Loucy (cell line): Measurements from ENCODE around the gene RHEX.
A peak's percentile ranks its signal among the peaks of the same experiment; 100 is the strongest.

Source experiments
- H2AFZ ChIP-seq: fragments of 200-600 bp; sonication (generic); 2 replicates; pipeline ENCODE4 v1.6.0; 2016; ENCODE audit warnings: antibody characterized with exemption, mild to moderate bottlenecking, low read length, moderate library complexity
- H3F3A ChIP-seq: fragments of 200-600 bp; 2 replicates; pipeline ENCODE4 v1.6.0; 2016; ENCODE audit warnings: antibody characterized with exemption, low read depth, mild to moderate bottlenecking
- H3K27me3 ChIP-seq: fragments of 200-600 bp; sonication (generic); 2 replicates; pipeline ENCODE4 v1.6.1; 2014; ENCODE audit warnings: low read length, mild to moderate bottlenecking; ENCODE audit not compliant: insufficient read depth, poor library complexity, severe bottlenecking
- H3K36me3 ChIP-seq: fragments of 200-600 bp; sonication (generic); 2 replicates; pipeline ENCODE4 v1.6.1; 2016; ENCODE audit warnings: low read length; ENCODE audit not compliant: insufficient read depth
- H3K4me1 ChIP-seq: fragments of 200-600 bp; sonication (generic); 2 replicates; pipeline ENCODE4 v1.5.1; 2014; ENCODE audit warnings: low read length, mild to moderate bottlenecking; ENCODE audit not compliant: insufficient read depth, poor library complexity, severe bottlenecking
- H3K4me2 ChIP-seq: fragments of 200-600 bp; sonication (generic); 2 replicates; pipeline ENCODE4 v1.6.0; 2014; ENCODE audit warnings: antibody characterized with exemption, low read length, low read depth, mild to moderate bottlenecking; ENCODE audit not compliant: poor library complexity, severe bottlenecking
- H3K4me3 ChIP-seq: fragments of 200-600 bp; sonication (generic); 2 replicates; pipeline ENCODE4 v1.5.1; 2014; ENCODE audit warnings: low read length, mild to moderate bottlenecking, mixed read lengths; ENCODE audit not compliant: poor library complexity, severe bottlenecking
- H3K79me2 ChIP-seq: fragments of 200-600 bp; sonication (generic); 2 replicates; pipeline ENCODE4 v1.6.1; 2014; ENCODE audit warnings: low read length; ENCODE audit not compliant: insufficient read depth
- H3K9ac ChIP-seq: fragments of 200-600 bp; sonication (generic); 2 replicates; pipeline ENCODE4 v1.6.0; 2014; ENCODE audit warnings: mild to moderate bottlenecking, low read depth, low read length, moderate library complexity; ENCODE audit not compliant: poor library complexity, severe bottlenecking
- H3K9me2 ChIP-seq: fragments of 200-600 bp; sonication (generic); replicated peaks from 2 replicates; pipeline ENCODE4 v1.6.1; 2016; ENCODE audit warnings: low read depth, low read length, mixed read lengths
- H3K9me3 ChIP-seq: fragments of 200-600 bp; sonication (generic); 2 replicates; pipeline ENCODE4 v1.6.1; 2014; ENCODE audit warnings: mild to moderate bottlenecking, antibody characterized with exemption, low read length, low read depth; ENCODE audit not compliant: insufficient read depth
- H4K20me1 ChIP-seq: fragments of 200-600 bp; sonication (generic); 2 replicates; pipeline ENCODE4 v1.6.0; 2014; ENCODE audit warnings: antibody characterized with exemption, low read length, mild to moderate bottlenecking; ENCODE audit not compliant: insufficient read depth, poor library complexity, severe bottlenecking
- CTCF ChIP-seq: fragments of 200-600 bp; sonication (generic); conservative IDR thresholded peaks from 2 replicates; pipeline ENCODE4 v1.5.1; 2014; ENCODE audit warnings: mild to moderate bottlenecking, antibody characterized with exemption, low read length
- EZH2phosphoT487 ChIP-seq: fragments of 200-600 bp; IDR thresholded peaks from 2 replicates; pipeline ENCODE4 v1.6.1; 2018; ENCODE audit warnings: antibody characterized with exemption, mild to moderate bottlenecking, moderate library complexity, borderline replicate concordance

RHEX gene

DNA sequence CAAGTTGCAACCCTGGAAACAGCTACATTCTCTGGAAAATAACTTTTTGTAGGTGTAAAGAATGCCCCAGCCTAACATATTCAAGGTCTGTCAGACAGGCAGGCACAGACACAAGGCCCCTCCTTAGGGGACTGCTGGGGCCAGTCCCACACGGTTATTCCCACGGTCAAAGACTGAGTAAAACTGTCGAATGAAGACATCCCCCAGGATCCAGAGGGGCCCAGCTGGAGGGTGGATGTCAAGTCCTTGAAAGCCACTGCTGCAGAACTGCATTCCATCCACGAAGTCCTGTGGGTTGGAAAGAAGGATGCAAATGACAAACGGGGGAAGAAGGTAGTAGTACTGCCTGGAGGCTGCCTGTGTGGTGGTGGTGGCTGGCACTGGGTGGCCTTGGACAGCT is 42.9 kb upstream of the RHEX start:
- Histone ChIP-seq H3K36me3 (no peaks in the 10 kb centered on the region), H3K4me3 (no peak overlapping the region), H3K27me3 (no peaks in the 10 kb centered on the region), H4K20me1 (no peaks in the 10 kb centered on the region), H3K9me3 (no peaks in the 10 kb centered on the region), H3K4me1 (peaks cover 66% of the 10 kb centered on the region), H3K9ac (no peak overlapping the region), H2AFZ (no peak overlapping the region), H3F3A (no peaks in the 10 kb centered on the region), H3K79me2 (no peaks in the 10 kb centered on the region), H3K9me2 (no peaks in the 10 kb centered on the region), H3K4me2 (no peak overlapping the region)
- no peak for TF ChIP-seq CTCF
- TF ChIP-seq EZH2phosphoT487: no peak

- H3K4me1 ChIP-seq: peaks cover 62% of the 10 kb centered on the region
- peak overlapping the region; percentile 26 for H3K9ac ChIP-seq
- no peaks in the 10 kb centered on the region for H4K20me1 ChIP-seq
- H3K79me2 ChIP-seq: no peaks in the 10 kb centered on the region
- no peaks in the 10 kb centered on the region for H3K9me2 ChIP-seq
- no peaks in the 10 kb centered on the region for H3F3A ChIP-seq
- no peak overlapping the region for H3K4me2 ChIP-seq
- H3K4me3 ChIP-seq: no peak overlapping the region
- TF ChIP-seq EZH2phosphoT487: no peak
- no peaks in the 10 kb centered on the region for H3K27me3 ChIP-seq
- H3K36me3 ChIP-seq: no peaks in the 10 kb centered on the region
- no peaks in the 10 kb centered on the region for H3K9me3 ChIP-seq
- no peak overlapping the region for H2AFZ ChIP-seq
Observed at GRCh38 chr1:206011057-206011456, 41.9 kb upstream of the RHEX start.

DNA sequence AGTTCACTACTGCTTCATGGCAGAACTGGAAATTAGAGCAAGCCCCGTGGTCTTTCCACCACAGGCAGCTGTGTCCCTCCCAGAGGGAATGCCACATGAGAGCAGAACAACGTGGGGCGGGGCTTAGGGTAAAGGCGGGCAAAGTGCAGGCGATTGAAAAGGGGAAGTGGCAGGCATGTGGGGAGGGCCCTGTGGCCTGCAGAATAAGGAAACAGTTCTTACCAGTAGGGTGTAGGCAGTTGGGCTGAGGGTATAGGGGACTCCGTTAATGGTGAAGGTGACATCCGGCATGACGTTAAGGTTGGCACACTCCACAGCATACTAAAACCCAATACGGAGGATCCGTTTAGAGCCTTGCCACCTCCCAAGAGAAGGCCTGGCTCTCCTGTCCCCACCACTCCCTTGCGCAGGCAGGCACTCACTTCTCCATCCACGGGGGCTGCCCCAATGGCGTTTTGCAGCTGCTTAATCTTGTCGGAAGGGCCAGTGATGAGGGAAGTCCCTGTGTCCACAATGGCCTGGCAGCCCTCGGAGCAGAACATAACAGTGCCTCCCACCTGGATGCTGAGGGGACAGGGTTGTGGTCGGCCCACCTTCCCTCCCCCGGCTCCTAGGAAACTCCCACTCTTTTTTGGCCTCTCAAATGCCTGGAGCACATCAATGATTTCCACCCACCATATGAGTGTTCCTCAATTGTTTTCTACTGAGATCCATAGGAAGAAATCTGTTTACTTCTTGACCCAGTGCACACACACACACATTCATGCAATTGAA is 40.7 kb upstream of the RHEX start:
- H2AFZ ChIP-seq: peak overlapping the region; percentile 1; the same call in 1 of the 2 replicates
- no peaks in the 10 kb centered on the region for H4K20me1 ChIP-seq
- peak overlapping the region; percentile 53 for H3K4me2 ChIP-seq
- no peaks in the 10 kb centered on the region for H3F3A ChIP-seq
- no peaks in the 10 kb centered on the region for H3K79me2 ChIP-seq
- no peaks in the 10 kb centered on the region for H3K36me3 ChIP-seq
- no peak for TF ChIP-seq EZH2phosphoT487
- no peaks in the 10 kb centered on the region for H3K27me3 ChIP-seq
- H3K9me3 ChIP-seq: no peaks in the 10 kb centered on the region
- peak overlapping the region; percentile 18 for H3K4me3 ChIP-seq
- H3K4me1 ChIP-seq: peaks cover 53% of the 10 kb centered on the region
- H3K9ac ChIP-seq: peak overlapping the region; percentile 51
- no peaks in the 10 kb centered on the region for H3K9me2 ChIP-seq

DNA sequence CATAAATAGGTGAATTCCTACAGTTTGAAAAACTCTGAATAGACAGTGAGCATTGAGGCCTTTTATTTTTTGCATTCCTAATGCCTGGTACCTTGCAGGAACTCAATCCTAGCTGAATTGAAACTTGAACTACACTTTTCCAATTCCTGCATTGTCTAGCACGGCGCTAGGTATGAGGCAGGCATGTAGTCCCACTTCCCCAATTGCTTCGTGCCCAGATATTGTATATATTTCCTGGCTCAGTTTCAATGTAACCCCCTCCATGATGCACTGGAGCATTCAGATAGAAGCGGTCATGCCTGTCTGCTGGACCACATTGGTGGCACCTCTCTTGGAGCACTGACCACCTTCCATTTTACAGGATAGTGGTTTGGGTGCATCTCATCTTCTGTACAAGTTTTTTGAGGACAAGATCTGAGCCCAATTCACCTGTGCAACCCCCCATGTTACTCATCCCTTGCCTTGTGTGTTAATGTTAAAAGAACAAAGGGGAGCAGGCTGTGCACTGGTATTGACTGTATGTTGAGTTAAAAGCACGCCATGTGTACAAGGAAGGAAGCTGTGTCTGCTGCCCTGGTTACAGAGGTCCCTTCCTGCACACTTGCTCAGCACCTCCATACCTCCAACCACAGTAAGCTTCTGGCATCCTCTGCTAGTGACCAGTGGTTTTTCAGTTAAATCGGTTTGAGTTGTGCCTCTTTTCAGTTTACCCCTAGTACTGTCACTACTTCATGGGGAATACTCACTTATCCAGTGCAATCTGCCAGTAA is 39.8 kb upstream of the RHEX start:
- H3K4me1 ChIP-seq: peaks cover 53% of the 10 kb centered on the region
- H2AFZ ChIP-seq: peak overlapping the region; percentile 47
- H3K4me2 ChIP-seq: peak overlapping the region; percentile 53

More for the DNA sequence above, 39.8 kb upstream of the RHEX start:
- Histone ChIP-seq H3K9me2 (no peaks in the 10 kb centered on the region), H3K9me3 (no peaks in the 10 kb centered on the region), H3K36me3 (no peaks in the 10 kb centered on the region), H3K79me2 (no peaks in the 10 kb centered on the region), H3K9ac (peak overlapping the region; percentile 51), H3K27me3 (no peaks in the 10 kb centered on the region), H3K4me3 (peak overlapping the region; percentile 4), H3F3A (no peaks in the 10 kb centered on the region), H4K20me1 (no peaks in the 10 kb centered on the region)
- TF ChIP-seq CTCF (no peak), EZH2phosphoT487 (no peak)
